Stomach (tissue), 9 donors: Measurements from ENCODE around the gene C1orf159. TPM values are rescaled to one million over a fixed set of nuclear protein-coding genes. Genes with fewer than 3 reads are reported as not detected.

Experiments used
- DNase-seq, 2 donors: peaks; one replicate each; pipeline versions ENCODE4 v3.0.0 to v3.0.0-alpha.2; 2013 to 2019
- H3K27ac ChIP-seq, 5 donors: fragments of 200-600 bp in 4 of 5; sonication (generic) in 4 of 5; one replicate each; pipeline ENCODE4 v1.5.1; 2013 to 2019; ENCODE audit warnings: mild to moderate bottlenecking in 1 of 5, moderate library complexity in 1 of 5
- H3K27me3 ChIP-seq, 3 donors: fragments of 200-600 bp; sonication (generic); one replicate each; pipeline ENCODE4 v1.5.1; 2017 to 2019; ENCODE audit warnings: mixed run types in 1 of 3
- H3K36me3 ChIP-seq, 4 donors: fragments of 200-600 bp; sonication (generic); 1 replicate in 3 of 4; 2 replicates in 1 of 4; pipeline ENCODE4 v1.5.1; 2016 to 2019
- H3K4me1 ChIP-seq, 4 donors: fragments of 200-600 bp; sonication (generic); one replicate each; pipeline ENCODE4 v1.5.1; 2016 to 2019
- H3K4me3 ChIP-seq, 4 donors: fragments of 200-600 bp; sonication (generic) in 3 of 4; one replicate each; pipeline ENCODE4 v1.5.1; 2016 to 2019; ENCODE audit warnings: mild to moderate bottlenecking in 1 of 4
- H3K9me3 ChIP-seq, 4 donors: fragments of 200-600 bp; sonication (generic); one replicate each; pipeline ENCODE4 v1.5.1; 2016 to 2019
- CTCF ChIP-seq, 7 experiments: fragments of 450-650 bp in 4 of 7; fragments of 200-600 bp in 3 of 7; sonication (generic) in 3 of 7; IDR thresholded peaks; one replicate each; pipeline ENCODE4 v1.5.1; 2016 to 2019; ENCODE audit warnings: antibody characterized with exemption in 7 of 7, control low read depth in 2 of 7, mild to moderate bottlenecking in 1 of 7
- EP300 ChIP-seq: sonication (generic); formaldehyde crosslinking; IDR thresholded peaks from one replicate; pipeline ENCODE4 v1.6.1; 2017; ENCODE audit warnings: antibody characterized with exemption
- POLR2A ChIP-seq, 4 donors: fragments of 450-650 bp; IDR thresholded peaks; one replicate each; pipeline ENCODE4 v1.6.1; 2016; ENCODE audit warnings: antibody characterized with exemption in 4 of 4, control low read depth in 2 of 4, mild to moderate bottlenecking in 1 of 4, moderate library complexity in 1 of 4
- POLR2AphosphoS5 ChIP-seq, 3 donors: sonication (generic); formaldehyde crosslinking; IDR thresholded peaks; one replicate each; pipeline ENCODE4 v1.6.1; 2016; ENCODE audit warnings: antibody characterized with exemption in 3 of 3
- WGBS, 5 donors: extraction: QIAGEN DNeasy Blood & Tissue Kit in 3 of 5; methylation state at CpG; one replicate each; pipeline versions ENCODE4 v1.1.5 to v1.1.7; 2013 to 2018; 5-methylcytosine and 5-hydroxymethylcytosine counted together
- intact Hi-C: fragments of 100-400 bp; cut with DNase I; formaldehyde crosslinking; loops from one replicate; pipeline ENCODE4 v1.15.1; 2023; ENCODE audit warnings: low total_unique reads
- polyA plus RNA-seq, 3 donors: library from polyadenylated mRNA; stranded (reverse); fragments of 200-250 nt; gene quantifications; one replicate each; pipeline ENCODE4 v1.2.3, GENCODE V29; 2013
- total RNA-seq, 5 donors: library from RNA; depleted of rRNA; stranded (reverse); fragments of >200 nt; gene quantifications; one replicate each; pipeline versions ENCODE4 v1.1.0 to v1.2.3, GENCODE V29; 2014 to 2016
- donor health status: healthy with polysubstance abuse.
- donor health status: Bipolar disorder and iron deficiency.
- donor health status: healthy.

Gene C1orf159
- total and polyA plus RNA-seq, 8 donors = 10.2 to 67.0 (median 18.5) TPM

- H3K4me3 ChIP-seq = peak overlapping the region in 3 of 4 donors; percentile 29 to 38 (median 31)
- 19 to 70% (median 36%) methylated on average over 2 to 15 of the region's 15 CpGs for WGBS, 5 donors
- H3K36me3 ChIP-seq = no peaks in the 10 kb centered on the region
- intact Hi-C loops = loop anchor here (5.0 to 10.0 kb wide), 3 partner anchors 51 to 173 kb away; partner anchors contain the start of gene TTLL10
- TF ChIP-seq POLR2AphosphoS5 (IDR thresholded peaks at IDR 0.05) (no peak), CTCF (IDR thresholded peaks at IDR 0.05) (no peak), POLR2A (IDR thresholded peaks at IDR 0.05) (no peak), EP300 (no peak)
- H3K4me1 ChIP-seq = peaks cover 37 to 62% (median 54%) of the 10 kb centered on the region in 4 donors
- H3K27me3 ChIP-seq = peaks cover 0 to 53% (median 0%) of the 10 kb centered on the region in 3 donors
- H3K9me3 ChIP-seq = no peaks in the 10 kb centered on the region
- H3K27ac ChIP-seq = peak overlapping the region in 1 of 5 donors; percentile 63
- DNase-seq = no peak
Observed at GRCh38 chr1:1121611-1122077, 5.8 kb upstream of the C1orf159 start.

- no peak for TF ChIP-seq POLR2AphosphoS5 (IDR thresholded peaks at IDR 0.05)
- no peak for TF ChIP-seq POLR2A (IDR thresholded peaks at IDR 0.05)
- TF ChIP-seq EP300 = no peak
- TF ChIP-seq CTCF (IDR thresholded peaks at IDR 0.05) = no peak
- no peaks in the 10 kb centered on the region for H3K9me3 ChIP-seq
- peaks cover 0 to 56% (median 0%) of the 10 kb centered on the region in 3 donors for H3K27me3 ChIP-seq
- no peak overlapping the region for H3K4me3 ChIP-seq
- H3K36me3 ChIP-seq = no peaks in the 10 kb centered on the region
- DNase-seq = peak in 1 of 2 donors; percentile 9
- no peak overlapping the region for H3K27ac ChIP-seq
- intact Hi-C loops = loop anchor here (5.0 to 10.0 kb wide), 3 partner anchors 51 to 174 kb away; partner anchors contain the start of gene TTLL10
- peaks cover 38 to 59% (median 53%) of the 10 kb centered on the region in 4 donors for H3K4me1 ChIP-seq
- 65 to 78% (median 71%) methylated on average over 18 to 25 of the region's 25 CpGs for WGBS, 5 donors
Observed at GRCh38 chr1:1120866-1121591, 5.1 kb upstream of the C1orf159 start.

- Histone ChIP-seq H3K9me3 (no peaks in the 10 kb centered on the region), H3K27me3 (peaks cover 0 to 56% (median 0%) of the 10 kb centered on the region in 3 donors), H3K4me1 (peaks cover 31 to 54% (median 48%) of the 10 kb centered on the region in 4 donors), H3K4me3 (no peak overlapping the region), H3K36me3 (no peaks in the 10 kb centered on the region), H3K27ac (no peak overlapping the region)
- no peak for TF ChIP-seq POLR2A (IDR thresholded peaks at IDR 0.05)
- TF ChIP-seq POLR2AphosphoS5 (IDR thresholded peaks at IDR 0.05) = no peak
- TF ChIP-seq CTCF (IDR thresholded peaks at IDR 0.05) = no peak
- no peak for TF ChIP-seq EP300
- no peak for DNase-seq
- 61 to 82% (median 64%) methylated on average over 11 to 16 of the region's 16 CpGs for WGBS, 5 donors
- intact Hi-C loops = loop anchor here (5.0 to 10.0 kb wide), 3 partner anchors 52 to 175 kb away; partner anchors contain the start of gene TTLL10
Observed at GRCh38 chr1:1120096-1120495, 4.2 kb upstream of the C1orf159 start.

- no peak for DNase-seq
- intact Hi-C loops = no loop called here
- 79 to 83% (median 81%) methylated on average over 19 to 20 of the region's 20 CpGs for WGBS, 5 donors
- H3K36me3 ChIP-seq = no peaks in the 10 kb centered on the region
- no peak overlapping the region for H3K4me3 ChIP-seq
- H3K27ac ChIP-seq = no peak overlapping the region
- H3K9me3 ChIP-seq = no peaks in the 10 kb centered on the region
- TF ChIP-seq POLR2AphosphoS5 (IDR thresholded peaks at IDR 0.05) (no peak), POLR2A (IDR thresholded peaks at IDR 0.05) (no peak), CTCF (IDR thresholded peaks at IDR 0.05) (no peak), EP300 (no peak)
- H3K4me1 ChIP-seq = peaks cover 29 to 54% (median 50%) of the 10 kb centered on the region in 4 donors
- H3K27me3 ChIP-seq = peaks cover 0 to 56% (median 0%) of the 10 kb centered on the region in 3 donors
Observed at GRCh38 chr1:1119272-1119890, 3.5 kb upstream of the C1orf159 start.
